GM19397 (cell line): ENCODE measurements around the gene ELFN2.
"Not testable (repeated sequence)": the region's sequence is repeated elsewhere in the genome, so short reads cannot be mapped to it uniquely, and the experiment has no call there.

ENCODE experiments used
- ATAC-seq: cut with Tn5 transposase; IDR thresholded peaks from one replicate; pipeline ENCODE4 v1.9.1; 2021; ENCODE audit warnings: mild to moderate bottlenecking, moderate library complexity; ENCODE audit not compliant: unreplicated experiment

Gene ELFN2, protein sequence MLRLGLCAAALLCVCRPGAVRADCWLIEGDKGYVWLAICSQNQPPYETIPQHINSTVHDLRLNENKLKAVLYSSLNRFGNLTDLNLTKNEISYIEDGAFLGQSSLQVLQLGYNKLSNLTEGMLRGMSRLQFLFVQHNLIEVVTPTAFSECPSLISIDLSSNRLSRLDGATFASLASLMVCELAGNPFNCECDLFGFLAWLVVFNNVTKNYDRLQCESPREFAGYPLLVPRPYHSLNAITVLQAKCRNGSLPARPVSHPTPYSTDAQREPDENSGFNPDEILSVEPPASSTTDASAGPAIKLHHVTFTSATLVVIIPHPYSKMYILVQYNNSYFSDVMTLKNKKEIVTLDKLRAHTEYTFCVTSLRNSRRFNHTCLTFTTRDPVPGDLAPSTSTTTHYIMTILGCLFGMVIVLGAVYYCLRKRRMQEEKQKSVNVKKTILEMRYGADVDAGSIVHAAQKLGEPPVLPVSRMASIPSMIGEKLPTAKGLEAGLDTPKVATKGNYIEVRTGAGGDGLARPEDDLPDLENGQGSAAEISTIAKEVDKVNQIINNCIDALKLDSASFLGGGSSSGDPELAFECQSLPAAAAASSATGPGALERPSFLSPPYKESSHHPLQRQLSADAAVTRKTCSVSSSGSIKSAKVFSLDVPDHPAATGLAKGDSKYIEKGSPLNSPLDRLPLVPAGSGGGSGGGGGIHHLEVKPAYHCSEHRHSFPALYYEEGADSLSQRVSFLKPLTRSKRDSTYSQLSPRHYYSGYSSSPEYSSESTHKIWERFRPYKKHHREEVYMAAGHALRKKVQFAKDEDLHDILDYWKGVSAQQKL

DNA sequence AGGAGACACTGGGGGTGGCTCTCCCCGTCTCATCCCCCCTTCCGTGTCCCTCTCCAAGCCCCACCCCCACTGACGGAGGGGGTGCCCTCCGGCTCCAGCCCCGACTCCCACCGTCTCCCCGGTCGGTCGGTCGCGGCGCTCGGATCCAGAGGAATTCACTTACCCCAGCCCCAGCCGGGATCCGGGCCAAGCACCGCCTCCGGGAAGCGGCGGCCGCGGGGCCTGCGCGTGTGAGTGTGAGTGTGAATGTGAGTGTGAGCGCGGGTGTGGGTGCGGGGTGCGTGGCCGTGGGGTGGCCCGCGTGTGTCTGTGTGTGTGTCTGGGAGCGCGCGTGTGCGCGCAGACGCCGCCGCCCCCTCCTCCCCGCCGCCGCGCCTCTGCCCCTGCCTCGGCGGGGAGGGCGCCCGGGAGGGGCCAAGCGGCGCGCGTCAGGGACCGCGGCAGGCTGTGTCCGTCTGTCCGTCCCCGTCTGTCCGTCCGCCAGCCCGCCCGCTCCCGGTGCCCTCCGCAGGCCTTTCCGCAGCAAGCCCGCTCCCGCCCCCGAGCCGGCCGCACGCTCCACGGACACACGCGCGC lies at the start of gene ELFN2:
ELFN2 (minus strand) TSS at position 345 of the 576 bp plus-strand sequence. CDS start 51,945 bp downstream, outside the sequence.
- ATAC-seq = no peak

DNA sequence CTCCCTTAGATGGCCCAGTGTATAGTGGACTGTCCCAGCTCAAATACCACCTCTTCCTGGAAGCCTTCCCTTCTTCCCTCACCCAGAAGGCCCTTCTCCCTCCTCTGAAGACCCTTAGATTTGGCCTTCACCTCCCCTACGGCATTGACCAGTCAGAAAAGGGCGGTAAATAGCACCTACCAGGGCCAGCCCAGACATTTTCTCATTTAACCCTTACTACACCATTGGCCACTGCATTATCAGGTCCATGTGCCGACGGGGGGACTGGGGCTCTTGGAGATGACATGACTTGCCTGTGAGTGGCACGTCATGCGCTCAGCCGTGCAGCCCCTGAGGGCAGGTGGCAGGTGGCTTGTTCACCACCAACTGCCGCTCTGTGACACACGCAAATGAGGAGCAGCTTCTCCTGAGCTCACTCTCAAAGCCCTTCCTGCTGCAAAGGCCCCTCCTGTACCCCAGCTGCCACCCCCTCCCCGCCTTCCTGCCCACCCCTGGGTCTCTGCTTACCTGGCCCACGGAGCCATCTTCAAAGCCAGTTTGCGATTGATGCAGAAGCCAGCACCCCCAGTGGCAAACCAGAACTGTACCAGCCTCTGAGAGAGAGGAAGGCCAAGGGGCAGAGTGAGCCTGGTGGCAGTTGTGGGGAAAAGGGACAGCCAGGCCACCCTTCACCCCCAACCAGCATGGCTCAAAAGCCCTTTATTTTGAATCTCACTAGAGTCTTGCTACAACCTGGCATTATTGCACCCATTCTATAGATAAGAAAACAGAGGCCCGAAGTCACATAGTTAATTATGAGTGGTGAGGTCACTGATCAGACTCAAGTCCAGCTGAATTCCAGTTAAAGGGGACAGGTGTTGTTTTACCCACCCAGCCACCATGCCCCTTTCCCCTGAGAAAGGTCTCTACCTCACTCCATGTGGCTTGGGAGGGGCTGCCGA lies 49.4 kb upstream of the ELFN2 start:
- ATAC-seq = no peak

DNA sequence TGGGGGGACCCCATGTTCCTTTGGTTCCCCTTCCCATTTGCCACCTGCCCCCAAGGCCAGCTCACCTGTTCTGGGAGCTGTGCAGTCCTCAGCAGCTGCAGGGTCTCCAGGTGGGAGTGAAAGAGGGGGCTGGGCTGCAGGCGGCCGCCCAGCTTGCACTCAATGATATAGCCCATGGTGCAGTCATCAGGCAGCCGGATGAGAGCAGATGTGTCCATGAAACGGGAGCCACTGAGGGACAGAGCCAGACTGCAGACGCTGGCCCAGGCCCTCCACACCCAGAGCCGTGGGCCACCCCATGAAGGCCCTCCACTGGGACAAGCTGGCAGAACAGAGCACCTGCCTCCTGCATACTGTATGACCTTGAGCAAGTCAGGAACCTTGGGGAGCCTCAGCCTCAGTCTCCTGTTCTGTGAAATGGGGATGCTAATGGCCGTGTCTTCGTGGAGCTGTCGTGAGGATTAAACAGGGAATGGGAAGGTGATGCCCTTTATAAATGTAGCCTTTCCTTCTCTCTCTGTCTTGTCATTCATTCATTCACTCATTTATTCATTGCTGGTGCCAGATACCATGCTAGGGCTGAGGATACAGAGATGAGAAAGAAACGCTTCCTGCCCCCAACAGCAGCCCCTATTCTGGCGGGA lies 47.3 kb upstream of the ELFN2 start:
- no peak for ATAC-seq

DNA sequence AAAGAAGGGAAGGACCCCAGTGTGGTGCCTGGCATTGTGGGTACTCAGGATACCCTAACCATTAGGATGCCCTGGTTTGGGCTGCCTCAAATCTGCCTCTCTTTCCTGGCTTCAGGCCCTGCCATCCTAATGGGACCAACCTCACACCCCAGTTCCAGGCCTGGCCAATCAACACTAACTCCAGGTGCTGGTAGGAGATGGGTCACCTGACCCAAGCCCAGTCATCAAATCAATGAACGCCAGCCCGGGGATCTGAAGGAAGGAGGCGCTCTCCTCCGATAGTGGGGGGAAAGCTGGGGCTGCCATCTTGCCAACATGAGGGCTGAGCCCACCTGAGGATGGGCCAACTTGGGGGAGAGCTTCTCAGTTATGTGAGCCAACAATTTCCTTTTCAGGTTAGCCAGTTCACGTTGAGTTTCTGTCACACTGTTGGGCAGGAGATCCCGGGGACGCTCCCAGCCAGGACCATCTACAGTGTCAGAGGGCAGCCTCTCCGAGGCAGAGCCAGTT lies 46.2 kb upstream of the ELFN2 start:
- no peak for ATAC-seq

DNA sequence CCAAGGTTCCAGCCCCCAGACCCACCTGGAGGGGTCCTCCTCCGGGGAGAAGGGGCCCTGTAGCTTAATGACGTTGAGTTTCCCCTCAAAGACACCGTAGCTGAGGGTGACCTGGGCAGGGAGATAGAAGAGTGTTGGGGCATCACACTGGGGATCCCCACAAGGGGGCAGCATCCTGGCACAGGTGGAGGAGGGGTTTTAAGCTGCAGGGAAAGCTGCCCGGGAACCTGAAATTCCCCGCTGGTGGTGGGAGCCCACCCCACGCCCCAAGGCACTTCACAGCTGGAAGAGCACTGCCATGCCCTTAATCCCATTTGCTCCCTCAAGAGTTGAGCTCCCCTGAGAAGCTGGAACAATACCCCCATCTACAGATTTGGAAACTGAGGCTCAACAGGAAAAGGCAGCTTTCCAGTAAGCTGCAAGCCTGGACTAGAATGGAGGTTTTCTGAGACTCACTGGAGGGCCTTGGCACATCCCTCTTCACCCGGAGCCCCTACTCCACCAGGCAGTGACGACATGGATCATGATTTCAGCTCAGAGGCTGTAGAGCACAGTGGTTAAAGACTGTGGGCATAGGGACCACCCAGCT lies 45.2 kb upstream of the ELFN2 start:
- ATAC-seq = no peak

DNA sequence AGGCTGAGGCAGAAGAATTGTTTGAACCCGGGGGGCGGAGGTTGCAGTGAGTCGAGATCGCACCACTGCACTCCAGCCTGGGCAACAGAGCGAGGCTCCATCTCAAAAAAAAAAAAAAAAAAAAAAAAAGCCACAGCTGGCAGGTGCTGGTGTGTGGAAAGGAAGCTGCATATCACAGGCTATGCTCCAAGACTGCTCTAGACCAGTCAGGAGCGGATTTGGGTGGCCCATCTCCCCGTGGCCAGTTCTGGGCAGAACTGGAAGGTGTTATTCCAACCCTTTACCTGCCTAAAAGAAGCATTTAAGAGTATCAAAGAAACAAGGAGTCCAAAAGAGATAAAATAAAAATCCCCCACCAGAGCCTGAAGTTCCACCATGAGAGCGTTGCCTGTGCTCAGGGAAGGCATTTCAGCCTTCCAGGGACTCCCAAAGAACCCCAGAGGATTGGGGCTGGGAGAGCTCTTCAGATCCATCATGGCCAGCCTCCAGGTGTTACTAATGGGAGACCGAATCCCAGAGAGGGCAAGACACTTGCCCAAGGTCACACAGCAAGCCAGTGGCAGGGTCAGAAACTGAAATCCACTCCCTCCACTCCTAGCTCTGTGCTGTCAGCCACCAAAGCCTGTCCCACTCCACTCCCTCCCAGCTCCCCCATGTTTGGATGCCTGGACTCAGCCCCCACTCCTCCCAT lies 44.6 kb upstream of the ELFN2 start:
- ATAC-seq = no peak

DNA sequence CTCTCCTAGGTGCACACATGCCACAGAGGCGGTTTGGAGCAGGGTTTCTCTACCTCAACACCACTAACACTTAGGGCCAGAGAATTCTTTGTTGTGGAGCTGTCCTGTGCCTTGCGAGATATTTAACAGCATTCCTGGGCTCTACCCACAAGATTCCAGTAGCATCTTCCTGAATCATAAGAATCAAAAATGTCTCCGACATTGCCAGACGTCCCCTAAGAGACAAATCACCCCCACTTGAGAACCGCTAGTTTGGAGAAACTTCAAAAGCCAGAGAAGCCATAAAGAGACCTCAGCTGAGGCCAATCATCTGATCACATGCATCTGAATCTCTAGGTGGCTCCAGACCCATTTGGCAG lies 42.8 kb upstream of the ELFN2 start:
- no peak for ATAC-seq

DNA sequence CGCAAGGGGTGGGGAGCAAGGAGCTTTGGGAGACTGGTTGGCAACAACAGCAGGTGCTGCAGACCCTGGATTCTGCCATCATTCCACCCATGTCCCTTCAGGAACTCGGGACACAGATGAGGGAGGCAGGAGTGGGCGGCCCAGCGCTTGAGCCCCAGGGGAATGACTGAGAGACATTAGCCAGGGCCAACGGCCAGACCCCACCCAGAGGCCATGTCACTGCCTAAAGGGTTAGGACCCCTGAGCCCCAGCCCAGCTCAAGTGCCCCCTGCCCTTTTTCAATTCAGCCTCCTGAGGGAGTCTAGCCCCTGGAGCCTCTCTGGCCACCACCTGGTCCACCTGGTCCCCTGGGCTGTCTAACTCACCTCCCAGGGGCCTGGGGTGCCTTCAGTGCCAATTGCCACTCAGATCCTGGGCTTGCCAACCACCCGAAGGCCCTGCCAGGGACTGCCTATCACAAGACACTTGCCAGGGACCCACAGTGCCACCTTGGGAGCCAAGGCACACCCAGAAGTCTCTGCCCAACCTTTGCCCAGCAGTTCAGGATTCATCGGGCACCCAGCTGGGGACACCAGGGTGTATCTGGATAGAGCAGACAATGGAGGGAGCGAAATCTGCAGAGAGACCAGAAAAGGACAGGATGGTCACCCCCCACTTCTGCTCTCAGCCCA lies 42.3 kb upstream of the ELFN2 start:
- no peak for ATAC-seq

DNA sequence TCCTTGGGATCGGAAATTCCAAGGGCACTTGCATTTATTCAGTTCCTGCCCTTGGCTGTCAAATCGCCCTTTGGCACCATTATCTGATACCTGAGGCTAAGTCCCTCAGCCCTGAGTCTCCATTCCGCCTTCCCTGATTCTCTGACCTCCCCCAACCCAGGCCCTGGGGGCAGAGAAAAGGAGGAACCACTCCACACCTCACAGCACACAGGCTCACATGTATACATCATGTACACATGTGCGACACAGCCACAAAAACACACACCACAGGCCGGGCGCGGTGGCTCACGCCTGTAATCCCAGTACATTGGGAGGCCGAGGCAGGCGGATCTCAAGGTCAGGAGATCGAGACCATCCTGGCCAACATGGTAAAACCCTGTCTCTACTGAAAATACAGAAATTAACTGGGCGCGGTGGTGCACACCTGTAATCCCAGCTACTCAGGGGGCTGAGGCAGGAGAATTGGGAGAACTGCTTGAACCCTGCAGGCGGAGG lies 41.0 kb upstream of the ELFN2 start:
- not testable (repeated sequence) for ATAC-seq

DNA sequence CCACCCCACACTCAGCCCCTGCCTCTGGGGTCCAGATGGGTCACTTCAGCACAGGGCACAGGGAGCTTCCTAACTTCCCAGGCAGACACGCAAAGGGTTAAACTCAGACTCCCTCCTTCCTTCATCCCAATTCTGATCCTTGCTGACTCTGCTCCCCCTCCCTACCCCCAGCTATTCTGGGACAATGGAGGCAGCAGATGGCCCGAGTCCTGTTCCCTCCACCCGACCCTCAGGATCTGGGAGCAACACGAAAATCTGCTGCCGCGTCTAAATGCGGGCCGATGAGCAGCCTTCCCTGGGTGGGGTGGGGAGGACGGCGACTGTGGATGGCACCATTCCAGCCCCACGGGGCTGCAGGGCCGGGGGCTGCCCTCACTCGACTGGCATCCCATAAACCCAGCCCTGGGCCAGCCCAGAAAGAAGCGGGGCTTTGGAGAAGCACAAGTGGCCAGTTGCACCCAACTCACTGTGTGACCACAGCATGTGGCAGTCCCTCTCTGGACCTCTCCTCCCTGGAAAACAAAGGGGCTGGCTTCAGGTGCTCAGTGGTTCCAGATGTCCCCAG lies 40.2 kb upstream of the ELFN2 start:
- no peak for ATAC-seq

DNA sequence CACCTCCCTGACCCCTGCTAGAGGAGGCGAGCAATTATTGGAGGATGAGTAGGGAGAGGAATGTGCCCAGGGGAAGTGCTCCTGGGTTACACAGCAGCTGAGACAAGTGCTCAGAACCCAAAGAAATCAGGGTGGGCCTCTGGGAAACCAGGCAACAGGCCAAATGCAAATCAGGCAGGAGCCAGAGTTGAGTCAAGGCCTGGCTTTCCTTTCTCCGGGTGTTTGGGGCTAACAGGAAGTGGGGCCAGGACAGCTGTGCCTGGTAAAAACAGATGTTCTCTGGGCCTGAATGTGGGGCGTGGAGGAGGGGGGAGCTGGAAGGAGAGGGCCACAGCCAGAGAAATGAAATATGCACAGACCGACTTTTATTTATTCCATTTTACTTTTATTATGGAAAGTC lies 36.9 kb upstream of the ELFN2 start:
- ATAC-seq = no peak

DNA sequence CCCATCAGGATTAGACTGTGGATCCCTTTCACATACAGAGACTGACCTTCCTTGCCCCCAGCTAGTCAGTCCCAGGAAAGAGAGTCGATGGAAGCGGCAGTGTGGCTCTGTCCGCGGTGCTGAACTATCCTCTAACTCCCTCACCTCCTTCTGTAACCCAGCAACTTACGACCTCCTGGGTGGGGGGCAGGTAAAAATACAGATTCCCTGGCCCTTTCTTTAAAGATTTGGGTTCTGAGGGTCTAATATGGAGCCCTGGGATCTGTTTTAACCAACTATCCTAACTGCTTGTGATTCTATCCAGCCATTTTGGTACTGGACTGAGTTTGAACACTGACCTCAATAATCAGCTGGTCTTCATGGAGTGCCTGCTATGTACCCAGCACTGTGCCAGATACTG lies 35.7 kb upstream of the ELFN2 start:
- ATAC-seq = no peak

DNA sequence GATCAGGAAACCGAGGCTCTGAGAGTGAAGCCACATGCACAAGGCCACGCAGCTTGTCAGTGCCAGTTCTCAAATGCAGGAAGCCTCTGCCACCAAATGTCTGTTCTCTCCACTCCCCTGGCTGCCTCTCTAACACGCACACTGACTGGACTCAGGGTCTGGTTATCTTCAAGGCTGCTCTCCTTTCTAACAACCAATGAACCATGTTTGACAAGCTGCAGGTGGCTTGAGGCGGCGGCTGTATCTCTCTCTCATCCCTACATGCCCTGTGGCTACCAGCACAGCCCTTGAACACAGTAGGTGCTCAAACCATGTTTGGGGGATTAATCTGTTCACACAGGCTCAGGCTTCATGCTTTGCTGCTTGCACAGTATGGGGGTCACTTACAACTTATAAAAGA lies 35.2 kb upstream of the ELFN2 start:
- no peak for ATAC-seq

DNA sequence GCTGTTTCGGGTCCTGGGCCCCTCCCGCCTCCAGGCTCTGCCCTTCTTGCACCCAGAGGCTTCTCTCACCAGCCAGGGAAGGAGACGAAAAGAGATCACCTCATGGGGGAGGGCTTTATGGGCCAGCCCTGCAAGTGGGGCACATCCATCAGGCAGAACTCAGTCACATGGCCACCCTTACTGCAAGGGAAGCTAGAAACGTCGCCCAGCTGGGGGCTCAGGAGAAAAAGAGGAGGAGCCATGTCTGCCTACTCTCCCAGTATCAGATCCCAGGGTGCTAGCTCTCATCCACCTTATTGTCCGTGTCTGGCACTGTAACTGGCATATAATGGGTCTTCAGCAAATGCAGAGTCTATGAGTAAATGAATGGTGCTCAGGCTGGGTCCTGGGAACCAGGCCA lies 34.7 kb upstream of the ELFN2 start:
- ATAC-seq = no peak

DNA sequence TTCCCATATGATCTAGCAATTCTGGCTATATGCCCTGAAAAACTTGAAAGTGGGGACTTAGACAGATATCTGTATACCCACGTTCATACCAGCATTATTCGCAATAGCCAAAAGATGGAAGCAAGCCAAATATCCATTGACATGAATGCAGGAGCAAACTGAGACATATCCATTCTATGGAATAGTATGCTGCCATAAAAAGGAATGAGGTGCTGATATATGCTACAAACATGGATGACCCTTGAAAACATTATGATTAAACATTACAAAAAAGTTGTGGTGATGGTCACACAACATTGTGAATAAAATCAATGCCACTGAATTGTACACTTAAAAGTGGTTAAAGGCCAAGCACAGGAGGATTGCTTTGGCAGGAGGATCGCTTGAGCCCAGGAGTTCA lies 33.4 kb upstream of the ELFN2 start:
- no peak for ATAC-seq

DNA sequence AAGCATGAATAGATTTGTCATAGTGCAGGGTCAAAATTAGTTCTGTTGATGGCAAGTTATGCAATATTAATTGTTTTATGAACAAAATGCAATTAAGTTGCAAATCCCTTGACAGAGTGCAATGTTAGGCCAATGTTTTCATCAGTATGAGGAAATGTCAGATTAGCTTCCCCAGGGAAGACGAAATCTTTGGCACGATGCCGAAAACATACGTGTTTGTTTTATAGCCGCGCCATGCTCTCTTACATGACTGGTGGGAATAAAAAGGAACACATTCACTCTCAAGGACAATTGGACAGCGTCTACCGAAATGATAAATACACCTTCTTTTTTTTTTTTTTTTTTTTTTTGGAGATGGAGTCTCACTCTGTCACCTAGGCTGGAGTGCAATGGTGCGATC lies 31.9 kb upstream of the ELFN2 start:
- no peak for ATAC-seq

DNA sequence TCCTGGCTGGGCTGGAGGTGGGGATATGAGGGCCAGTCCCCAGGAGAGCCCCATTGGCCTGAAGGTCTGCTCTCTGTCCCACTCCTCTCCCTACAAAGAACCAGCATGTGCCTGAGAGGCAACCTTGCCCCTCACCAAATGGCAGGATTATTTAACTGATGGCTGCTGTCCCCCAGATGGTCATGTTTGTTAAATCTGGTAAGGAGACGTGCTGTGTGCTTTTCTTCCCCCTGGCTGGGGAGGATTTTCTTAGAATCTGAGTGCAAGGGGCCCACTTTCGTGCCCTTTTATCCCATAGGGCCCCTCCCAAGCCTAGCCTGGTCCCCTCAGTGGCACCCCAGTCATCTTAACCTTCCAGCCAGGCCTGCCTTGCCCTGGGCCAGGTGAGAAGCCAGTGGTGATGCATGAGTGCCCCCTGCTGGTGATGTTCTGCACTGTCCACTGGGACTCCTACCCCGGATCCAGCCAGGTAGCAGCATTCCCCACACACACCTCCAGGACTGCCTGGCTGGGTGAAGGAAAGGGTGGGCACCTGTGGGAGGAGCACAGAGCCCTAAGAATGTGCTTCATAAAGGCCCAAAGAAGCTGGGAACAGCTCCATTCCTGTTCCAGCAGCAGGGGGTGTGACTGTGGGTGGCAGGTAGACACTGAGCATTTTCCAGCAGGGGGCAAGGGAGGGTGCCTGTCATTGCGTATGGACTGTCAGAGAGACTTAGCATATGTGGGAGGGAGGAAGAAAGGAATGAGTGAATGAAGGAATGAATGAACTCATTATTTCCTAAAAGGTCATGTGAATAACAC lies 30.0 kb upstream of the ELFN2 start:
- peak; percentile 57 for ATAC-seq
